Esophagus squamous epithelium (tissue), 4 donors: Measurements from ENCODE around the gene PRDM10.

Experiments
- POLR2A ChIP-seq, 4 donors: fragments of 450-650 bp; IDR thresholded peaks; one replicate each; pipeline ENCODE4 v1.6.1; 2017; ENCODE audit warnings: antibody characterized with exemption in 4 of 4, mild to moderate bottlenecking in 4 of 4, moderate library complexity in 3 of 4
- TF ChIP-seq, protein P1 (sequence below), 6 experiments: fragments of 450-650 bp in 4 of 6; fragments of 200-600 bp in 2 of 6; sonication (generic) in 2 of 6; IDR thresholded peaks; one replicate each; pipeline ENCODE4 v1.5.1; 2016 to 2019; ENCODE audit warnings: antibody characterized with exemption in 6 of 6, mild to moderate bottlenecking in 4 of 6, moderate library complexity in 4 of 6

DNA sequence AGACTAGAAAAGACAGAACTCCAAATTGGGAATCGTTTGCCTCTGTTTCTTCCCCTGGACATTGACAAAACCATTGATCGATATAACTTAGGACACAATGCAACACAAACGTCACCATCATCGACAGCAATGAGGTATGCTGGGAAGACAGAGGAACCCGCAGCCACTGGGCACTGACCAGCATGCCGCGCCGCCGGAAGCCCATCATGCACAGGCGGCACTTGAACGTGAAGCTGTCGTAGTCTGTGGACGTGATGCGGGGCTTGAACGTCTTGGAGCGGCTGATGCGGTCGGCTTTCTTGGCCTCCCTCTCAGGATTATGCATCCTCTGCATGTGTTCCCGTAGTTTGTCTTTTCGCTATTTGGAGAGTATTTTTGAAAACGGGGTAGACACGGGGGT, 84.3 kb downstream of the PRDM10 start:
- TF ChIP-seq, protein P1, sequence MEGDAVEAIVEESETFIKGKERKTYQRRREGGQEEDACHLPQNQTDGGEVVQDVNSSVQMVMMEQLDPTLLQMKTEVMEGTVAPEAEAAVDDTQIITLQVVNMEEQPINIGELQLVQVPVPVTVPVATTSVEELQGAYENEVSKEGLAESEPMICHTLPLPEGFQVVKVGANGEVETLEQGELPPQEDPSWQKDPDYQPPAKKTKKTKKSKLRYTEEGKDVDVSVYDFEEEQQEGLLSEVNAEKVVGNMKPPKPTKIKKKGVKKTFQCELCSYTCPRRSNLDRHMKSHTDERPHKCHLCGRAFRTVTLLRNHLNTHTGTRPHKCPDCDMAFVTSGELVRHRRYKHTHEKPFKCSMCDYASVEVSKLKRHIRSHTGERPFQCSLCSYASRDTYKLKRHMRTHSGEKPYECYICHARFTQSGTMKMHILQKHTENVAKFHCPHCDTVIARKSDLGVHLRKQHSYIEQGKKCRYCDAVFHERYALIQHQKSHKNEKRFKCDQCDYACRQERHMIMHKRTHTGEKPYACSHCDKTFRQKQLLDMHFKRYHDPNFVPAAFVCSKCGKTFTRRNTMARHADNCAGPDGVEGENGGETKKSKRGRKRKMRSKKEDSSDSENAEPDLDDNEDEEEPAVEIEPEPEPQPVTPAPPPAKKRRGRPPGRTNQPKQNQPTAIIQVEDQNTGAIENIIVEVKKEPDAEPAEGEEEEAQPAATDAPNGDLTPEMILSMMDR (IDR thresholded peaks at IDR 0.05) = no peak
- no peak for TF ChIP-seq POLR2A (IDR thresholded peaks at IDR 0.05)
